ENCODE results near the gene CMTM6. TPM values are rescaled to one million over a fixed set of nuclear protein-coding genes. Genes with fewer than 3 reads are reported as not detected.
A peak's percentile ranks its signal among the peaks of the same experiment; 100 is the strongest.
"Not testable (repeated sequence)": the region's sequence is repeated elsewhere in the genome, so short reads cannot be mapped to it uniquely, and the experiment has no call there.

The CMTM6 gene
- total RNA-seq, 1 donor from 2014 or later: 69.5 TPM

DNA sequence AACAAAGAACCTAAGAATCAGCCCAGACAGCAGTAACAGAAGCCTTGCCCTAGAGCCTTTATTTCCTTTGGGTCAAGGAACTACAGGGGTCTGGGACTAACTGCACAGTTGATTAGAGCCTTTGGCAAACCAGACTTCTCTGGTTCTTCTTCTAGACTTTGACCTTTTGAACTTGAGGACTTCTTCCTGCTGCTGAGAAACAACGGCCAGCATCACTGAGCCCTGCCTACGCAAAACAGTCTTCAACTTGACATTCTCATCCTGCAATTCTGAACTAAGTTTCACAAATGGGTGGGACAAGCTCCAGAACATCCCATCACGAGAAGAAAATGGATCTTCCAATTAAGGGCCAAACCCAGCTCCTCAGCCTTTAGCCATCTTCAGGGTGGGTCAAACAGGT, 31.4 kb downstream of the CMTM6 start:
- TF ChIP-seq, protein P1, sequence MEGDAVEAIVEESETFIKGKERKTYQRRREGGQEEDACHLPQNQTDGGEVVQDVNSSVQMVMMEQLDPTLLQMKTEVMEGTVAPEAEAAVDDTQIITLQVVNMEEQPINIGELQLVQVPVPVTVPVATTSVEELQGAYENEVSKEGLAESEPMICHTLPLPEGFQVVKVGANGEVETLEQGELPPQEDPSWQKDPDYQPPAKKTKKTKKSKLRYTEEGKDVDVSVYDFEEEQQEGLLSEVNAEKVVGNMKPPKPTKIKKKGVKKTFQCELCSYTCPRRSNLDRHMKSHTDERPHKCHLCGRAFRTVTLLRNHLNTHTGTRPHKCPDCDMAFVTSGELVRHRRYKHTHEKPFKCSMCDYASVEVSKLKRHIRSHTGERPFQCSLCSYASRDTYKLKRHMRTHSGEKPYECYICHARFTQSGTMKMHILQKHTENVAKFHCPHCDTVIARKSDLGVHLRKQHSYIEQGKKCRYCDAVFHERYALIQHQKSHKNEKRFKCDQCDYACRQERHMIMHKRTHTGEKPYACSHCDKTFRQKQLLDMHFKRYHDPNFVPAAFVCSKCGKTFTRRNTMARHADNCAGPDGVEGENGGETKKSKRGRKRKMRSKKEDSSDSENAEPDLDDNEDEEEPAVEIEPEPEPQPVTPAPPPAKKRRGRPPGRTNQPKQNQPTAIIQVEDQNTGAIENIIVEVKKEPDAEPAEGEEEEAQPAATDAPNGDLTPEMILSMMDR (IDR thresholded peaks at IDR 0.05): no peak
- Histone ChIP-seq H3K27ac (no peak overlapping the region), H3K9me3 (no peaks in the 10 kb centered on the region), H3K4me1 (peaks cover 23% of the 10 kb centered on the region), H3K27me3 (ENCODE audit: low read depth) (no peaks in the 10 kb centered on the region), H3K4me3 (no peak overlapping the region), H3K36me3 (peaks cover 11% of the 10 kb centered on the region)
- no peak for DNase-seq
- intact Hi-C loops (cut with DNase I): no loop called here
- no peak for ATAC-seq

GRCh38 chr3:32470362-32470761, 32.3 kb downstream of the CMTM6 start:
- TF ChIP-seq, protein P1 (IDR thresholded peaks at IDR 0.05): no peak
- Histone ChIP-seq H3K27ac (no peak overlapping the region), H3K4me3 (no peak overlapping the region), H3K36me3 (peaks cover 11% of the 10 kb centered on the region), H3K27me3 (ENCODE audit: low read depth) (no peaks in the 10 kb centered on the region), H3K9me3 (no peaks in the 10 kb centered on the region), H3K4me1 (peaks cover 23% of the 10 kb centered on the region)
- ATAC-seq (no peak), DNase-seq (no peak)
- intact Hi-C loops (cut with DNase I): no loop called here

GRCh38 chr3:32469151-32469874, 33.3 kb downstream of the CMTM6 start:
- intact Hi-C loops (cut with DNase I): loop anchor here (10.0 kb wide), 1 partner anchor 75 kb away; the partner anchor contains the start of gene CMTM7
- Histone ChIP-seq H3K4me1 (peaks cover 23% of the 10 kb centered on the region), H3K27me3 (ENCODE audit: low read depth) (no peaks in the 10 kb centered on the region), H3K36me3 (peaks cover 11% of the 10 kb centered on the region), H3K27ac (no peak overlapping the region), H3K4me3 (no peak overlapping the region), H3K9me3 (no peaks in the 10 kb centered on the region)
- DNase-seq: no peak
- TF ChIP-seq, protein P1 (IDR thresholded peaks at IDR 0.05): no peak
- no peak for ATAC-seq

DNA sequence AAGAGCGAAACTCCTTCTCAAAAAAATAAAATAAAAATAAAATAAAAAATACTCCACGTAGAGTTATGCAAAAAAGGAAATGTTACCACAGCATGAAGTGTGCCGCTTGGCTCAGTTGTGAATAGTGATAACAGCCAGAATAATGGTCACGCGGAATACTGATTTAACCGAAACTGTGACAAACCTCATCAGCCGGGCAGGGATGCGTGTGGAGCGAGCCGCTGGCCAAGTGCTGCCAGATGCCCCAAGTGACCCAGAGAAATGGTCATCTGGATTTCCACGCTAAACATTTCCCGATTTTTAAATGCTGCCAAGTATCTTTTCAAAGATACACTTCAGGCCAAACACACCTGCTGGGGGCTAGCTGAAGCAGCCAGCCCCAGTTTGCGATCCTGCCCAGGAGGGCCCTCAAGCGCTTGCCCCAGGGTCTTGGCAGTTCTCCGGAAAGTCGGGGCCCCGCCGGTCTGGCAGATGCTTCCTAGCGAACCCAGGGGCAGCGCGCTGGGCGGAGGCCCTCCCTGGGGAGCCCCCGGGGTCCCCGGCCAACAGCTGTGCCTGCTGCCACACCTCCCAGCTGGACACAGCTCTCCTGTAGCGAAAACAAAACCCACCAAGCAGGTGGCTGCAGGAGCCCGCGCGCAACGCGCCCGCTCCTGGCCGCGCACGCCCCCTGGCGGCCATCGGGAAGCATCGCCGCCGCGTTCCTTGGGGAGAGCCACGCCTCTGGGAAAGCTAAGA, 35.1 kb downstream of the CMTM6 start:
- peak; percentile 95 to 97 for ATAC-seq
- H3K4me3 ChIP-seq: peak overlapping the region; percentile 49
- no peaks in the 10 kb centered on the region for H3K27me3 ChIP-seq (ENCODE audit: low read depth)
- peaks cover 31% of the 10 kb centered on the region for H3K4me1 ChIP-seq
- peaks cover 11% of the 10 kb centered on the region for H3K36me3 ChIP-seq
- H3K27ac ChIP-seq: peak overlapping the region; percentile 47
- H3K9me3 ChIP-seq: no peaks in the 10 kb centered on the region
- intact Hi-C loops (cut with DNase I): loop anchor here (10.0 kb wide), 1 partner anchor 73 kb away; the partner anchor contains the start of gene CMTM7
- TF ChIP-seq, protein P1 (IDR thresholded peaks at IDR 0.05): peak; percentile 100
- peak; percentile 82 for DNase-seq

GRCh38 chr3:32466808-32467207, 35.8 kb downstream of the CMTM6 start:
- DNase-seq; H3K9me3 ChIP-seq; H3K27ac ChIP-seq; H3K4me3 ChIP-seq; ATAC-seq; H3K27me3 ChIP-seq (ENCODE audit: low read depth): not testable (repeated sequence)
- intact Hi-C loops (cut with DNase I): loop anchor here (10.0 kb wide), 1 partner anchor 72 kb away; the partner anchor contains the start of gene CMTM7
- peaks cover 11% of the 10 kb centered on the region for H3K36me3 ChIP-seq
- peaks cover 31% of the 10 kb centered on the region for H3K4me1 ChIP-seq

- DNase-seq; H3K9me3 ChIP-seq; ATAC-seq; H3K27me3 ChIP-seq (ENCODE audit: low read depth): not testable (repeated sequence)
- H3K36me3 ChIP-seq: peaks cover 11% of the 10 kb centered on the region
- intact Hi-C loops (cut with DNase I): loop anchor here (10.0 kb wide), 1 partner anchor 70 kb away; the partner anchor contains the start of gene CMTM7
- peak overlapping the region; percentile 29 for H3K4me3 ChIP-seq
- peak overlapping the region; percentile 67 for H3K27ac ChIP-seq
- peaks cover 32% of the 10 kb centered on the region for H3K4me1 ChIP-seq
Measured at GRCh38 chr3:32464726-32465125, 37.9 kb downstream of the CMTM6 start.

DNA sequence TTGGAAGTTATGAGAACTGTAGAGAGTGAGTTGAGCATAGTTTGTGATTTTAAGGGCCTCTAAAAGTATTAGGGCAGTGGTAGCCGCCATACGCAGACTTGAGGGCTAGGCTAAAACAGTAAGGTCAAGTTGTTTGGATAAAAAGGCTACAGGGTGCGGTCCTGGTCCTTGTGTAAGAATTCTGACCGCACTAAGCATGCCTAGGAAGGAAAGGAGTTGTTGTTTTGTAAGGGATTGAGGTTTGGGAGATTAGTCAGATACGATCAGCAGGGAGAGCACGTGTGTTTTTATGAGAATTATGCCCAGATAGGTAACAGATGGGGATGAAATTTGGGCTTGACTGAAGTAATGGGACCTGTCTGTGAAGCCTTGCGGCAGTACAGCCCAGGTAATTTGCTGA, 39.2 kb downstream of the CMTM6 start:
- not testable (repeated sequence) for H3K9me3 ChIP-seq; H3K4me3 ChIP-seq; ATAC-seq; H3K36me3 ChIP-seq; H3K27me3 ChIP-seq (ENCODE audit: low read depth); DNase-seq
- H3K27ac ChIP-seq: peak overlapping the region; percentile 67
- intact Hi-C loops (cut with DNase I): loop anchor here (10.0 kb wide), 1 partner anchor 69 kb away; the partner anchor contains the start of gene CMTM7
- peaks cover 45% of the 10 kb centered on the region for H3K4me1 ChIP-seq

DNA sequence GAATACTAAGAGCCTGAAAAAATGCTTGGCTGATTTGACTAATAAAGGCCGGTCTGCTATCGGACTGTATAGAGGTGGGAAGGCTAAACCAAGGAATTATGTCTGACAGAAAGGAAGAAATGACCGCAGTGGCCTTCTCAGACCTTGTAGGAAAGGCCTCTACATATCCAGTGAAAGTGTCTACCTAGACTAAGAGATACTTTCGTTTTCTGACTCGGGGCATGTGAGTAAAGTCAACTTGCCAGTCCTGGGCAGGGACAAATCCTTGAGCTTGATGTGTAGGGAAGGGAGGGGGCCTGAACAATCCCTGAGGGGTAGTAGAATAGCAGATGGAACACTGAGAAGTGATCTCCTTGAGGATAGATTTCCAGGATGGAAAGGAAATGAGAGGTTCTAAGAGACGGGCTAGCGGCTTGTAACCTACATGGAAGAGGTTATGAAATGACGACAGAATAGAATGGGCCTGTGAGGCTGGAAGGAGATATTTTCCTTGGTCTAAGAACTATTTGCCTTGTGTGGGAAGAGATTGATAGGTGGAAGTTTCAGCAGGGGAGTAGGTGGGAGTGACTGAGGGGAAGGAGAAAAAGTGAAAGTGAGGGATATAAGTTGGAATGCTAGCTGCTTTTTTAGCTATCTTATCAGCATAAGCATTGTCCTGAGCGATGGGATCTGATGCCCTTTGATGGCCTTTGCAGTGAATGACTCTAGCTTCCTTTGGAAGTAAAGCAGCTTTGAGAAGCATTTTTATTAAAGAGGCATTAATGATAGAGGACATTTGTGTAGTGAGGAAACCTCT, 40.3 kb downstream of the CMTM6 start:
- peak overlapping the region; percentile 8 for H3K4me3 ChIP-seq
- H3K4me1 ChIP-seq: peaks cover 46% of the 10 kb centered on the region

More for the DNA sequence above, 40.3 kb downstream of the CMTM6 start:
- ATAC-seq; H3K36me3 ChIP-seq; DNase-seq; H3K9me3 ChIP-seq; H3K27me3 ChIP-seq (ENCODE audit: low read depth): not testable (repeated sequence)
- intact Hi-C loops (cut with DNase I): loop anchor here (10.0 kb wide), 1 partner anchor 68 kb away; the partner anchor contains the start of gene CMTM7
- H3K27ac ChIP-seq: peak overlapping the region; percentile 67
